ENCODE measurements around the gene CENPVL2.
"Not testable (repeated sequence)": the region's sequence is repeated elsewhere in the genome, so short reads cannot be mapped to it uniquely, and the experiment has no call there.

- not testable (repeated sequence) for TF ChIP-seq EP300 (IDR thresholded peaks at IDR 0.05)
- TF ChIP-seq, protein P1, sequence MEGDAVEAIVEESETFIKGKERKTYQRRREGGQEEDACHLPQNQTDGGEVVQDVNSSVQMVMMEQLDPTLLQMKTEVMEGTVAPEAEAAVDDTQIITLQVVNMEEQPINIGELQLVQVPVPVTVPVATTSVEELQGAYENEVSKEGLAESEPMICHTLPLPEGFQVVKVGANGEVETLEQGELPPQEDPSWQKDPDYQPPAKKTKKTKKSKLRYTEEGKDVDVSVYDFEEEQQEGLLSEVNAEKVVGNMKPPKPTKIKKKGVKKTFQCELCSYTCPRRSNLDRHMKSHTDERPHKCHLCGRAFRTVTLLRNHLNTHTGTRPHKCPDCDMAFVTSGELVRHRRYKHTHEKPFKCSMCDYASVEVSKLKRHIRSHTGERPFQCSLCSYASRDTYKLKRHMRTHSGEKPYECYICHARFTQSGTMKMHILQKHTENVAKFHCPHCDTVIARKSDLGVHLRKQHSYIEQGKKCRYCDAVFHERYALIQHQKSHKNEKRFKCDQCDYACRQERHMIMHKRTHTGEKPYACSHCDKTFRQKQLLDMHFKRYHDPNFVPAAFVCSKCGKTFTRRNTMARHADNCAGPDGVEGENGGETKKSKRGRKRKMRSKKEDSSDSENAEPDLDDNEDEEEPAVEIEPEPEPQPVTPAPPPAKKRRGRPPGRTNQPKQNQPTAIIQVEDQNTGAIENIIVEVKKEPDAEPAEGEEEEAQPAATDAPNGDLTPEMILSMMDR (IDR thresholded peaks at IDR 0.05), result not testable (repeated sequence)
Measured at GRCh38 chrX:51712943-51713647, 30.5 kb upstream of the CENPVL2 start.

Measured in tibial nerve (tissue), 4 donors.